ENCODE results near the gene KRTAP12-1. TPM values are rescaled to one million over a fixed set of nuclear protein-coding genes. Genes with fewer than 3 reads are reported as not detected.

The KRTAP12-1 gene
- total RNA-seq, 4 donors from 2014 or later = not detected

- no peak for TF ChIP-seq CTCF (IDR thresholded peaks at IDR 0.05; ENCODE audit: low read depth)
Observed at GRCh38 chr21:44710756-44711326, 28.9 kb upstream of the KRTAP12-1 start.

- no peak for TF ChIP-seq CTCF (IDR thresholded peaks at IDR 0.05; ENCODE audit: low read depth)
Observed at GRCh38 chr21:44710294-44710665, 28.3 kb upstream of the KRTAP12-1 start.

GRCh38 chr21:44709426-44710293, 27.7 kb upstream of the KRTAP12-1 start:
- no peak for TF ChIP-seq CTCF (IDR thresholded peaks at IDR 0.05; ENCODE audit: low read depth)

- no peak for TF ChIP-seq CTCF (IDR thresholded peaks at IDR 0.05; ENCODE audit: low read depth)
Observed at GRCh38 chr21:44708866-44709425, 27.0 kb upstream of the KRTAP12-1 start.

GRCh38 chr21:44708213-44708865, 26.4 kb upstream of the KRTAP12-1 start:
- TF ChIP-seq CTCF (IDR thresholded peaks at IDR 0.05; ENCODE audit: low read depth) = no peak

GRCh38 chr21:44706706-44707581, 25.0 kb upstream of the KRTAP12-1 start:
- no peak for TF ChIP-seq CTCF (IDR thresholded peaks at IDR 0.05; ENCODE audit: low read depth)

Data from subcutaneous adipose tissue (tissue), 4 donors.